Body of pancreas (tissue), 4 donors: ENCODE measurements around the gene CCDC33.

Source experiments
- CTCF ChIP-seq, 7 experiments: fragments of 450-650 bp in 4 of 7; fragments of 200-600 bp in 3 of 7; sonication (generic) in 3 of 7; IDR thresholded peaks; one replicate each; pipeline ENCODE4 v1.5.1; 2016 to 2019; ENCODE audit warnings: antibody characterized with exemption in 7 of 7
- POLR2A ChIP-seq, 3 donors: fragments of 450-650 bp; IDR thresholded peaks; one replicate each; pipeline ENCODE4 v1.6.1; 2016; ENCODE audit warnings: antibody characterized with exemption in 3 of 3, mild to moderate bottlenecking in 2 of 3

- TF ChIP-seq CTCF (IDR thresholded peaks at IDR 0.05) (no peak), POLR2A (IDR thresholded peaks at IDR 0.05) (no peak)
Observed at GRCh38 chr15:74192751-74193150, 43.4 kb upstream of the CCDC33 start.
